B cell (primary cell): ENCODE measurements around the gene FRMD8. TPM values are rescaled to one million over a fixed set of nuclear protein-coding genes. Genes with fewer than 3 reads are reported as not detected.

Experiments
- ATAC-seq: fragments of 200-7000 bp; cut with Tn5 transposase; one replicate; pipeline ENCODE4 v1.10.0; 2021; ENCODE audit warnings: low read depth, mild to moderate bottlenecking, moderate number of reproducible peaks, moderate library complexity
- CTCF ChIA-PET: fragments of 350-600 bp; sonication (Branson Sonifier 250); formaldehyde crosslinking; loops from one replicate; lab custom pipeline; 2021; ENCODE audit warnings: antibody characterized with exemption, inconsistent platforms; lab: Charles Lee
- POLR2A ChIA-PET: fragments of 350-600 bp; sonication (Branson Sonifier 250); formaldehyde crosslinking; loops from one replicate; lab custom pipeline; 2021; ENCODE audit warnings: antibody characterized with exemption; lab: Charles Lee
- DNase-seq: peaks from one replicate; pipeline ENCODE4 v3.0.0; 2013
- H2AFZ ChIP-seq: 2 replicates; pipeline ENCODE4 v1.6.1; 2012; ENCODE audit warnings: mild to moderate bottlenecking, low read depth, low read length; ENCODE audit not compliant: insufficient read depth, poor library complexity, severe bottlenecking
- H3K27ac ChIP-seq, 2 donors: 1 replicate in 1 of 2; 2 replicates in 1 of 2; pipeline ENCODE4 v1.5.1; 2012 to 2013; ENCODE audit warnings: low read length in 2 of 2, mild to moderate bottlenecking in 2 of 2, moderate library complexity in 1 of 2
- H3K27me3 ChIP-seq, 4 experiments: fragments of 200-600 bp in 1 of 4; sonication (generic) in 1 of 4; replicated peaks in 1 of 4; 1 replicate in 2 of 4; 2 replicates in 2 of 4; pipeline versions ENCODE4 v1.6.1 to v1.7.0; 2013 to 2016; ENCODE audit warnings: low read length in 3 of 4, mild to moderate bottlenecking in 2 of 4, mixed read lengths in 1 of 4, moderate library complexity in 1 of 4; ENCODE audit not compliant: insufficient read depth in 4 of 4, control insufficient read depth in 3 of 4; ENCODE audit errors: control extremely low read depth in 1 of 4
- H3K36me3 ChIP-seq, 2 experiments: replicated peaks in 1 of 2; 1 replicate in 1 of 2; 2 replicates in 1 of 2; pipeline versions ENCODE4 v1.6.1 to v1.7.1; 2013; ENCODE audit warnings: low read length in 1 of 2; ENCODE audit not compliant: insufficient read depth in 2 of 2, control insufficient read depth in 1 of 2; ENCODE audit errors: control extremely low read depth in 1 of 2, extremely low read depth in 1 of 2
- H3K4me1 ChIP-seq, 2 donors: fragments of 200-600 bp in 1 of 2; sonication (generic) in 1 of 2; 1 replicate in 1 of 2; 2 replicates in 1 of 2; pipeline versions ENCODE4 v1.5.1 to v1.6.1; 2013 to 2017; ENCODE audit warnings: low read length in 2 of 2; ENCODE audit not compliant: control insufficient read depth in 2 of 2, insufficient read depth in 2 of 2
- H3K4me2 ChIP-seq: replicated peaks from 2 replicates; pipeline ENCODE3; 2012; ENCODE audit warnings: mild to moderate bottlenecking, low read depth, low read length; ENCODE audit not compliant: poor library complexity, severe bottlenecking
- H3K4me3 ChIP-seq, 5 experiments: fragments of 200-600 bp in 1 of 5; sonication (generic) in 1 of 5; 1 replicate in 3 of 5; 2 replicates in 2 of 5; pipeline versions ENCODE4 v1.5.1 to v1.7.0; 2011 to 2016; ENCODE audit warnings: low read length in 4 of 5, mild to moderate bottlenecking in 4 of 5, low read depth in 2 of 5, control low read depth in 1 of 5, moderate library complexity in 1 of 5; ENCODE audit not compliant: insufficient read depth in 1 of 5; ENCODE audit errors: control extremely low read depth in 1 of 5, extremely low read depth in 1 of 5
- H3K79me2 ChIP-seq: fragments of 200-600 bp; sonication (generic); one replicate; pipeline ENCODE4 v1.6.0; 2016; ENCODE audit warnings: low read length; ENCODE audit not compliant: control insufficient read depth, insufficient read depth
- H3K9ac ChIP-seq: fragments of 200-600 bp; sonication (generic); 2 replicates; pipeline ENCODE4 v1.6.1; 2017; ENCODE audit warnings: mild to moderate bottlenecking, low read length, moderate library complexity
- H3K9me3 ChIP-seq, 3 donors: one replicate each; pipeline versions ENCODE4 v1.6.1 to v1.7.1; 2013; ENCODE audit warnings: low read length in 2 of 3; ENCODE audit not compliant: control insufficient read depth in 2 of 3, insufficient read depth in 1 of 3; ENCODE audit errors: control extremely low read depth in 1 of 3
- H4K20me1 ChIP-seq: 2 replicates; pipeline ENCODE4 v1.6.0; 2012; ENCODE audit warnings: mild to moderate bottlenecking, low read length; ENCODE audit not compliant: insufficient read depth, control insufficient read depth, poor library complexity, severe bottlenecking
- H3K27ac Mint-ChIP-seq: one replicate; pipeline ENCODE4 v1.8.0; 2021; ENCODE audit warnings: mixed read lengths
- H3K27me3 Mint-ChIP-seq: one replicate; pipeline ENCODE4 v1.8.0; 2021; ENCODE audit warnings: mixed read lengths
- H3K4me1 Mint-ChIP-seq: one replicate; pipeline ENCODE4 v1.8.0; 2021; ENCODE audit warnings: mixed read lengths
- H3K4me3 Mint-ChIP-seq: one replicate; pipeline ENCODE4 v1.8.0; 2021; ENCODE audit warnings: mixed read lengths
- H3K9me3 Mint-ChIP-seq: one replicate; pipeline ENCODE4 v1.8.0; 2022; ENCODE audit warnings: mixed read lengths; ENCODE audit not compliant: insufficient read depth
- CTCF ChIP-seq: fragments of 200-600 bp; IDR thresholded peaks from one replicate; pipeline ENCODE4 v1.8.0; 2022; ENCODE audit warnings: antibody characterized with exemption, mild to moderate bottlenecking
- EZH2 ChIP-seq: IDR thresholded peaks from 2 replicates; pipeline ENCODE4 v1.6.1; 2012; ENCODE audit warnings: borderline replicate concordance, low read depth, mild to moderate bottlenecking, moderate library complexity, low read length; ENCODE audit not compliant: insufficient read depth, poor library complexity, severe bottlenecking
- WGBS: methylation state at CpG from one replicate; pipeline ENCODE4 v1.1.5; 2013; ENCODE audit warnings: missing lambda C conversion rate; ENCODE audit not compliant: insufficient coverage; 5-methylcytosine and 5-hydroxymethylcytosine counted together
- intact Hi-C: fragments of 100-400 bp; cut with micrococcal nuclease; formaldehyde crosslinking; loops from one replicate; pipeline ENCODE4 v1.10.0; 2022
- polyA plus RNA-seq: library from polyadenylated mRNA; depleted of rRNA; stranded (reverse); fragments of >200 nt; gene quantifications from 2 replicates; pipeline ENCODE4 v1.2.3, GENCODE V29; 2012
- total RNA-seq, 2 donors: library from RNA; stranded (reverse); fragments of 120-200 nt in 1 of 2; gene quantifications; 1 replicate in 1 of 2; 2 replicates in 1 of 2; pipeline versions ENCODE4 v1.2.3 to v1.2.4, GENCODE V29; 2013 to 2022

Gene FRMD8
- total and polyA plus RNA-seq, 2 donors (not counting 1 experiment from before 2014, with no cell fraction given) = 44.3 to 73.6 TPM

GRCh38 chr11:65366340-65366773 is 20.1 kb upstream of the FRMD8 start:
- no CpG with 5 or more reads among the region's 4 CpGs for WGBS
- ChIA-PET POLR2A (no interaction called here), CTCF (interaction anchor here (0.6 to 7.4 kb wide), 6 partner anchors 51 to 301 kb away, joined by 3 to 82 read pairs (median 6); no protein-coding TSS in a partner anchor)

More at GRCh38 chr11:65366340-65366773, 20.1 kb upstream of the FRMD8 start:
- Histone ChIP-seq H3K9ac (no peak overlapping the region), H2AFZ (no peak overlapping the region), H3K27ac (no peak overlapping the region), H4K20me1 (no peaks in the 10 kb centered on the region), H3K27me3 (no peaks in the 10 kb centered on the region), H3K36me3 (no peaks in the 10 kb centered on the region), H3K4me2 (peak overlapping the region; percentile 6), H3K4me3 (no peak overlapping the region), H3K4me1 (peaks cover 17 to 33% of the 10 kb centered on the region in 2 donors), H3K79me2 (peaks cover 17% of the 10 kb centered on the region), H3K9me3 (no peaks in the 10 kb centered on the region)
- no peaks in the 10 kb centered on the region for H3K9me3 Mint-ChIP-seq
- ATAC-seq (peak; percentile 58), DNase-seq (peak; percentile 73)
- no peak overlapping the region for H3K27ac Mint-ChIP-seq
- TF ChIP-seq CTCF (peak; percentile 81), EZH2 (no peak)
- no peaks in the 10 kb centered on the region for H3K27me3 Mint-ChIP-seq
- no peak overlapping the region for H3K4me3 Mint-ChIP-seq
- intact Hi-C loops = loop anchor here (1.0 to 2.0 kb wide), 5 partner anchors 16 to 222 kb away; partner anchors contain the start of gene SLC25A45
- peaks cover 21% of the 10 kb centered on the region for H3K4me1 Mint-ChIP-seq
